HG02884 (cell line): ENCODE measurements around the gene TAOK2.
A peak's percentile ranks its signal among the peaks of the same experiment; 100 is the strongest.
"Not testable (repeated sequence)": the region's sequence is repeated elsewhere in the genome, so short reads cannot be mapped to it uniquely, and the experiment has no call there.

ENCODE experiments used
- ATAC-seq: cut with Tn5 transposase; IDR thresholded peaks from one replicate; pipeline ENCODE4 v1.9.1; 2021; ENCODE audit warnings: mild to moderate bottlenecking, moderate library complexity; ENCODE audit not compliant: unreplicated experiment

The TAOK2 gene

DNA sequence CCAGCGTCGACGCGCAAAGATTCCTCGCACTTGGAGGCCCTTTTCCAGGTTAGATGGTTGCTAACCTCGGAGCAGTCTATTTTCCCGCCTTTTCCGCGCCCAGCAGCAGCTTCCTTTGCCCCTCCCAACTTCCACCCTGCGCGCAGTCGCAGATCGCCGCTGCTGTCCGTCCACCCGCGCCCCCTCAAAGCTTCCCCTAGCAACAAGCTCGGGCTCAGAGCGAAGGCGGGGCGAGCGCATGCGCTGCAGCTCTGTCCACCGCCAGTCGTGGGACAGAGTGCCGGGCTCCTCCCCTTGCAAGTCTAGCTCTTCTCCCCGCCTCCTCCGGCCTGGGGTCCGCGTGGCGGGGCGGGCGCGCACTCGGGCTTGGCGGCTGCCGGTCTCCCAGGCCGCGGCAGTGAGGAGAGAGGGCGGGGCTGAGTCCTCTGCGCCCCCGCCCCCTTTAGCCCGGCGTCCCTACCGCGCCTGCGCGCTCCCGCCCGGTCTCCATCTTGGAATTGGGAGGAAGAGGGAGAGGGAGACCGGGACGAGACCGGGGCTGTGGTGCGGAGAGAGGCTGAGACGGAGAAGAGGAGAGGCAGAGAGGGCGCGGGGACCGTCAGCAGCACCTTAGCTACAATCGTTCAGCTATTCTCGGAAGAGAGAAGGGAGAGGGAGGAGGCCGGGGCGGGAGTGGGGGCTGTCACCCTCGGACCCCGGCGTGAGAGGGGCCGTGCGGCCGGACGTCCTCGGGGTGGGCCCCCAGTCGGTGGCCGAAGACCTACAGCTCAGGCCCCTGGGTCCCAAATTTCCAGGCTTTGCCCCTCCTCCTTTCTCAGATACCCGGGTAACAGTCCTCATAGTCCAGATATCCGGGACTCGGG lies at the start of gene TAOK2:
TAOK2 (plus strand) TSS at position 485 of the 863 bp plus-strand sequence. CDS start 3,905 bp downstream, outside the sequence.
- peak; percentile 79 for ATAC-seq

- no peak for ATAC-seq
These were observed 48.4 kb upstream of the TAOK2 start for GRCh38 chr16:29925105-29925756.

DNA sequence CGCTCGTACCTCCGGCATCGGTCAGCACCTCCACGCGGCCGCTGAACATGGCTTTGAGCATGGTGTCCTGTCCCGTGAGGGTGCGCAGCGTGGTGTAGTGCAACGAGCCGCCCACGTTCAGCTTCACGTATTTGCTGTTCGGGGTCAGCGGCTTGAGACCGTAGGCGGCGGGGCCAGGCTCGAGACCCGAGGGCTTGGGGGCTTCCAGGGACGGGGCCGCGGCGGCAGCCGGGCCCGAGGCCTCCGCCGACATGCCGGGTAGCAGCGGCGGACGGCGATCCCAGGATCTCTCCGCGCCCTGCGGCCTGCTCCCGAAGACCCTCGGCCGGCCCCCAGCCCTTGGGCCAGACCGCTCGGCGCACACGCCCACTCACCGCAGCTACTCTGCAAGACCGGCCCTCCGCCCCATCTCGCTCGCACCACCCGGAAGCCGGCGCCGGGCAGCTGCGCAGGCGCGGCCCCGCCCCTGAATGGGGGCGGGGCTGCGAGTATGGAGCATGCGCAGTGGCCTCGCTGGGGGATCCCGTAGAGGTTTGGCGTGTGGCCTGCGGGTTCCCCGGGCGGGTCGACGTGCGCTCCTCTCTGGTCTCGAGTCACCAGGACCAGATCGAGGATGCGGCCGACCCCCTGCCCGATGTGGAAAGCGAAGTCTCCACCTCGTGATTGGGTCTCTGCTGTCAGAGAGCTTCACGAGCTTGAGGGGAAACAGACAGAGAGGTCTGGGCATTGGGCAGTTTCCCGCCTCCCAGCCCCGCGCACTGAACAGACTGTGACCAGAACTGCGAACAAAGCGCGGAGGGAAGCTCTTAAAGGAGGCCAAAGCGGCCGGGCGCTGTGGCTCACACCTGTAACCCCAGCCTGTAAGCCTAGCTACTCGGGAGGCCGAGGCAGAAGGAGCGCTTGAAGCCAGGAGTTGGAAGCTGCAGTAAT lies 47.6 kb upstream of the TAOK2 start, which contains the start of gene KCTD13:
KCTD13 (minus strand) TSS at position 446 of the 930 bp plus-strand sequence; CDS start at position 253, 193 bp downstream.
- peak; percentile 78 for ATAC-seq

GRCh38 chr16:29926711-29927052 lies 47.0 kb upstream of the TAOK2 start:
- ATAC-seq, result no peak

GRCh38 chr16:29927070-29927905 lies 46.4 kb upstream of the TAOK2 start:
- ATAC-seq, result no peak

DNA sequence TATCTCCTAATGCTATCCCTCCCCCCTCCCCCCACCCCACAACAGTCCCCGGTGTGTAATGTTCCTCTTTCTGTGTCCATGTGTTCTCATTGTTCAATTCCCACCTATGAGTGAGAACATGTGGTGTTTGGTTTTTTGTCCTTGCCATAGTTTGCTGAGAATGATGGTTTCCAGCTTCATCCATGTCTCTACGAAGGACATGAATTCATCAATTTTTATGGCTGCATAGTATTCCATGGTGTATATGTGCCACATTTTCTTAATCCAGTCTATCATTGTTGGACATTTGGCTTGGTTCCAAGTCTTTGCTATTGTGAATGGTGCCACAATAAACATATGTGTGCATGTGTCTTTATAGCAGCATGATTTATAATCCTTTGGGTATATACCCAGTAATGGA lies 41.9 kb upstream of the TAOK2 start:
- not testable (repeated sequence) for ATAC-seq

- no peak for ATAC-seq
These were observed 33.0 kb upstream of the TAOK2 start for GRCh38 chr16:29940656-29941055.

DNA sequence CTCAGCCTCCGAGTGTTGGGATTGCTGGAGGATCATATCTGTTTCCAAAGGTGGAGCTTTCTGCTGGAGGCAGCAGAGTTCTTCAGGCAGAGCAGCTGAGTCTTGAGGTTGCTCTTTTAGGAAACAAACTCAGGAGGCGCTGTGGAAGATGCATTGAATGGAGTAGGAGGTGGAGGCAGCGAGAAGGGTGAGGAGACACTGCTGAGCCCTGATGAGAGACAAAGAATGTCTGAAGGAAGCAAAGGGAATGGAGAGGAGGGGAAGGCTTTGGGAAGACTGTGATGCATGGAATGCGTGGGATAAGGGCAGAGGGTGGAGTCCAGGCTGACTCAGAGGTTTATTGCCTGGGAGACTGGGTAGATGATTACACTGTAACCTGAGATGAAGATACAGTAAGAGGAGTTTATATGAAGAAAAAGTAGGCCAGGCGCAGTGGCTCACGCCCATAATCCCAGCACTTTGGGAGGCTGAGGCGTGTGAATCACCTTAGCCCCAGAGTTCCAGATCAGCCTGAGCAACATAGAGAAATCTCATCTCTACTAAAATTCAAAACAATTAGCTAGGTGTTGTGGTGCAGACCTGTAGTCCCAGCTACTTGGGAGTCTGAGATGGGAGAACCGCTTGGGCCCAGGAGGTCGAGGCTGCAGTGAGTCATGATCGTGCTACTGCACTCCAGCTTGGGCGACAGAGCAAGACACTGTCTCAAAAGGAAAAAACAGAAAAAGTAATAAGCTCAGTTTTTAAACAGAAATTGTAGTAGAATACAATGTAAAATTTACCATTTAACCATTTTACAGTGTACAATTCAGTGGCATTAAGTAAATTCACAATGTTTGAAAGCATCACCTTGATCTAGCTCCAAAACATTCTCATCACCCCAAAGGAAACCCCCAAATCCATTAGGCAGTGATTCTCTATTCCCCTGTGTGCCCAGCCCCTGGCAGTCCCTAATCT lies 29.5 kb upstream of the TAOK2 start:
- ATAC-seq, result no peak

GRCh38 chr16:29947897-29948296 lies 25.8 kb upstream of the TAOK2 start:
- ATAC-seq, result no peak

DNA sequence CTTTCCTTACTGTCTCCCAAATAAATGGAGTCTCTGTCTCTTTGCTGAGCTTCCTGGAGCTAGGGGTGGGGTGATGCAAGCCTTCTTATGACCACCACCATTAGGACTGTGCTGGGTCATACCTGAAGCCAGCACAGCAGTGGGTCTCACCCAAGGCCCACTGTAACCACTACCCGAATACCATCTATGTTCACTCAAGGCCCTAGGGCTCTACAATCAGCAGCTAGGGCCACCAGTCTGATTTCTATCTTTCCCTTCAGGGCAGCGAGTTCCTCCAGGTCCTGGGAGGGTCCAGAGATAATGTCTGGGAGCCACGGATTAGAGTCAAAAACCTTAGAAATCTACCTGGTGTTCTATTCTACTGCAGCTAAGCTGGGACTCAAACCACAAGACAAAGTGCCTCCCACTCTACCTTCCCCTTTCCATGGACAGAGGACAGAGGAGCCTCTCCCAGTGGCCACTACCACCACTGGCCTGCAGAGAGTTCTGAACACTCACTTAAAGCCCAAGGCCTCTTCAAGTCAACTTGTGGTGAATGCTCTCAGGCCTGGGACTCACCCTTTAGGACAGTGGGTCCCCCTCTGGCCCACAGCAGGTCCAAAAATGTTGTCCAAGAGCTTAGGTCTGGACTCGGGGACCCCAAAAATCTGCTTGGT lies 22.7 kb upstream of the TAOK2 start:
- ATAC-seq, result no peak

DNA sequence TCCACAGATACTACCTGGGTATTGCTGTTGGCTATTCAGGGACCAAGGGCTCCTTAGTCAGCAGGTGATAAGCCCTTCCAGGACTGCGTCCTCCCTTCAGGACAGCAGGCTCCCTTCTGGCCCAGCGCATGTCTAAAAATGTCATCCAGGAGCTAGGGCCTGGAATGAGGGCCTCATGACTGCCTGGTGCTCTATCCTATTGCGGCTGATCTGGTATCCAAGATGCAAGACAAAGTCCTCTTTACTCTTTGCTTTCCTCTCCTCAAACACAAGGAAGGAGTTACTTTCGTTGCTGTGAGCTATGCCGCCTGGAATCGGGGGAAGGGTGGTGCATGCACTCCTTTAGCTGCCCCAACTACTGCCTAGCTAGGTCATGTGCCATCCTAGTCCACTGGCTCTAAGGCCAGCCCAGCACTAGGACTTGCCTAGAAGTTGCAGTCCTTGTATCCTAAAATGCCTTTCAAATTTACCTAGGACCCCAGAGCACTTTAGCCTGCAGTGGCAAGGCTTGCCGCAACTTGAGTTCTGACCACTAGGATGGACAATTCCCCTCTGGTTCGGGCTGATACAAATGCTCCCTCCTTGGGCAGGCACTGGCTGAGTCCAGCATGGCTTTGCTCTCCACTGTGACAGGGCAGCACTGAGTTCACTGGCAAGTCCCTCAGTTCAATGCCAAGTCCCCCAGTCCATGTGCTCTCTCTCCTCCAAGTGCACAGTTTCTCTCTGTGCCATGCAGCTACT lies 21.9 kb upstream of the TAOK2 start:
- ATAC-seq, result no peak

- no peak for ATAC-seq
These were observed 14.9 kb upstream of the TAOK2 start for GRCh38 chr16:29958756-29959155.

GRCh38 chr16:29959293-29959692 lies 14.4 kb upstream of the TAOK2 start:
- no peak for ATAC-seq

GRCh38 chr16:29959821-29960220 lies 13.8 kb upstream of the TAOK2 start:
- not testable (repeated sequence) for ATAC-seq

GRCh38 chr16:29961127-29961478 lies 12.6 kb upstream of the TAOK2 start:
- ATAC-seq, result no peak

DNA sequence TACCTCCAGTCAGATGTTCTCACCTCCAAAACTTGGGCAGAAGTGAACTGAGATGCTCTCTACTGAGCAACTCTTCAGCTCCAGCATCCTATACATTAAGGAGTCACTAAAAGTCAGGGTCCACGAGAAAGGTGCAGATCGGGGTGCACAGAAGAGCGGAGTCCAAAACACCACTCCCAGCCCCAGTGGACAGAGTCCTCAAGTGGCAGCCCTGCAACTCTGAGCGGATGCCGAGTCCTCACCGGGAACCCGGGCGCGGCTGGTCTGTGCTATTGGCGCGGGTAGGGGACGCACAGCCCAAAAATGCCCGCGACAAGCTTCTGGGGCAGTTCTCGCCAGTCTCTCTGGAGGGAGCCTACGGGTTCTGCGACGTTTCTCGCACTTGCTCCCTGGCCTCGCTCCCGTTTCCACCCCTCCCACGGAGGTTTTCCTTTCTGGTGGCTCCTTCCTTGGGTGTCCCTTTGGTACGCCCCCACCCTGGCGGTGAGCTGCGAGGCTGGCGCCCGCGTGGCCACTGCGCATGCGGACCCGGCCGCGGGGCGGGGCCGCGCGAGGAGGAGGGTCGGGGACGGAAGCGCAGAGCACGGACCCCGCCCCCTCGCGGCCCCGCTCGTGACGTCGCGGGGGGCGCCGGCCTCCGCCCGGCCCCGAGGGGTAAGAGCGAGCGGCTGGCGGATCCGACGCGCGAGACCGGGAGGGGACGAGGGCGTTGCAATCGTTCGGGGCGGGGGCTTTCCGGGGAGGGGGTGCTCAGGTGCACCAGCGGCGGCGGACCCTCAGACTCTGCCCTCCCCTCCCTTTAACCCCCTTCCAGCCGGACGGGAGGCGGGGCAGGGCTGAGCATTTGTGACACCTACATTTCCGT lies 12.0 kb upstream of the TAOK2 start, which contains the start of gene TMEM219:
TMEM219 (plus strand) TSS at position 601 of the 865 bp plus-strand sequence. CDS start 1,065 bp downstream, outside the sequence.
- ATAC-seq, result peak; percentile 82
